GM10248 (cell line): ENCODE data around the gene STYXL1.
A peak's percentile ranks its signal among the peaks of the same experiment; 100 is the strongest.

ENCODE experiments used
- CTCF ChIA-PET: fragments of 300-600 bp; sonication (Branson Sonifier 250); formaldehyde crosslinking; extraction: SDS; loops from one replicate; lab custom pipeline; 2021; ENCODE audit warnings: antibody characterized with exemption; lab: Yijun Ruan, JAX
- POLR2A ChIA-PET: fragments of 350-650 bp; sonication (Branson Sonifier 250); formaldehyde crosslinking; extraction: SDS; loops from one replicate; lab custom pipeline; 2020; ENCODE audit warnings: antibody characterized with exemption; lab: Yijun Ruan, JAX
- DNase-seq: peaks from one replicate; pipeline ENCODE4 v3.0.0; 2012; ENCODE audit errors: extremely low spot score
- TF ChIP-seq, protein P1 (sequence below): IDR thresholded peaks from 2 replicates; pipeline ENCODE4 v1.5.1; 2012; ENCODE audit warnings: mild to moderate bottlenecking, low read depth; ENCODE audit errors: extremely low read depth, missing control alignments, control extremely low read depth

The STYXL1 gene

DNA sequence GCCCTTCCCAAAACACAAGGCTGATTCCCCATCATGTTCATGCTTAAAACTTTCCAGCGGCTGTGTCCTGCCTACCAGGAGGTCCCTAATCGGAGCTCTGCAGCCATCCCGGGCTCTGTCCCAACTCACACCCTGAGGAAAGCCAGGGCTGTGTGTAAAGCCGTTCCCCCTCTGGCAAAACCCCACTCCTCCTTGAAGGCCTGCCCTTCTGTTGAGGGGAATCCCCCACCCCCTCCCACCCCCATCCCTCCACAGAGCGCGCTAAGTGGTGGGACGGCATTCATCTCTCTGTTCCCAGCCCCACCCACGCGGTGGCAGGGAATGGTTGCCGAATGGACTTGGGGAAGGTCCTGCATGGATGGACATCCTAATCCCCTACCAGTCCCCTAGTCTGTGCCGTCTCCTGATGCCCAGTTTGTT lies 52.7 kb downstream of the STYXL1 start:
- CTCF ChIA-PET, result interaction anchor here (1.5 kb wide), 2 partner anchors 8 to 25 kb away, joined by 3 read pairs; no protein-coding TSS in a partner anchor
- DNase-seq, result no peak
- TF ChIP-seq, protein P1, sequence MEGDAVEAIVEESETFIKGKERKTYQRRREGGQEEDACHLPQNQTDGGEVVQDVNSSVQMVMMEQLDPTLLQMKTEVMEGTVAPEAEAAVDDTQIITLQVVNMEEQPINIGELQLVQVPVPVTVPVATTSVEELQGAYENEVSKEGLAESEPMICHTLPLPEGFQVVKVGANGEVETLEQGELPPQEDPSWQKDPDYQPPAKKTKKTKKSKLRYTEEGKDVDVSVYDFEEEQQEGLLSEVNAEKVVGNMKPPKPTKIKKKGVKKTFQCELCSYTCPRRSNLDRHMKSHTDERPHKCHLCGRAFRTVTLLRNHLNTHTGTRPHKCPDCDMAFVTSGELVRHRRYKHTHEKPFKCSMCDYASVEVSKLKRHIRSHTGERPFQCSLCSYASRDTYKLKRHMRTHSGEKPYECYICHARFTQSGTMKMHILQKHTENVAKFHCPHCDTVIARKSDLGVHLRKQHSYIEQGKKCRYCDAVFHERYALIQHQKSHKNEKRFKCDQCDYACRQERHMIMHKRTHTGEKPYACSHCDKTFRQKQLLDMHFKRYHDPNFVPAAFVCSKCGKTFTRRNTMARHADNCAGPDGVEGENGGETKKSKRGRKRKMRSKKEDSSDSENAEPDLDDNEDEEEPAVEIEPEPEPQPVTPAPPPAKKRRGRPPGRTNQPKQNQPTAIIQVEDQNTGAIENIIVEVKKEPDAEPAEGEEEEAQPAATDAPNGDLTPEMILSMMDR, result no peak
- POLR2A ChIA-PET, result no interaction called here

DNA sequence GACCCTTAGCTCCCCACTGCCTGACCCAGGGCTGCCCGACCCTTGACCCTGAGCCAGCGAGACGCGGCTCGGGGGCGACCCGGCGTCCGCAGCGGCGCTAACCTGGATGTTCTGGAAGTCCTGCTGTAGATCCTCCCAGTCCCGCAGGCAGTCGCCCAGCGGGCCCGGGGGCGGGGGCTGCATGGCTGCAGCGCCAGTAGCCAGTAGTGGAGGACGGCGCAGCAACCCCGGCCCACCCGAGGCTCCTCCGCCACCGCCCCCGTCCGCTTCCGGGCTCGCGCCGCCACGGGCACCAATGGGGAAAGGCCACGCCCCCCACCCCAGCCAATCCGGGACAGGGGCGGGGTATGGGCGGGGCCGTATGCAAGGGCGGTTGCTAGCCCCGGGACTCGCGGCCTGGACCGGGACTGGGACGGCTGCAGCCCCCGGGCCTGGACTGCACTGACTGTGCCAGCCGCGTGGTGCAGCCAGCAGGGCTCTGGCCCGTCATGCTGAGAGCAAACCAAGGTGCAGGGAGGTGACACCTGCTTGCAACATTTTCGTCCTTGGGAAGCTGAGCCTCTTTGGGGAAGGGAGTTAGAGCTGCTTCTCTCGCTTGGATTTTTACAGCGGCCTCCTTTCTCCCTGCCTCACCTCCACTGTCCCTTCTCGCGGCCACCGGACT lies 53.3 kb downstream of the STYXL1 start, which contains the start of gene TMEM120A:
Gene TMEM120A (minus strand): TSS at position 208 of the 664 bp plus-strand sequence. CDS start 25 bp downstream, at position 183.
- POLR2A ChIA-PET, result interaction anchor here (0.5 to 0.8 kb wide), 2 partner anchors 14 to 16 kb away, joined by 3 to 7 read pairs; no protein-coding TSS in a partner anchor
- TF ChIP-seq, protein P1, result no peak
- CTCF ChIA-PET, result interaction anchor here (1.5 kb wide), 2 partner anchors 9 to 26 kb away, joined by 3 read pairs; no protein-coding TSS in a partner anchor
- DNase-seq, result peak; percentile 100

DNA sequence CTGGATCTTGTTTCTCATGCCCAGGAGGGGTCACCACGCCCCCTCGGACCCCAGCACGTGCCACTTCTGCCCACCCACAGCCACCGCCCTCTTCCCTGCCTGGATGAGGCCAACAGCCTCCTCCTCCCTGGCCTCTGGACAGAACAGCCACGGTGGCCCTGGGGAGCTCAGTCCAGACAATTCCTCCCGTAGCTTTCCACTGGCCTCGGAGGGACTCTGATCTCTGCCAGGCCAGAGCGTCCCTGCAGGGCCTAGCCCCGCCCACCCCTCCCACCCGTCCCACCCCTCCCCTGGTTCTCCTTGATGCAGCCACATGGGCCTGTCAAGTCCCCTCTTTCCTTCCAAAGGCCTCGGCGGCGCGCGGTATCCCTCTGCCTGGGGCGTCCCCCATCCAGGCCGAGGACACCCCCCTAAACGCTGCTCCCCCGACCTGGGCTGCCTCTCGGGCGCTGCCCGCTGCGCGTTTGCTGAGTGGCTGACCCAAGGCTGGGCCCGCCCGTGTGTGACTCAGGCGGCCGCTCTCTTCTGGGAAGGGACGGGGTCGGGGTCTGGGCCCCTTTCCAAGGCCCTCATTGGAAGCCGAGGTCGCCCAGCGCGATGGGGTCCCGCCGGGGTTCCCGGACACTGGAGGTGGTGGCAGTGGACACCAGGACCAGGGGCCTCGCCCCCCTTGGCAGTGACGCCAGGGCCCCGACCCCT lies 54.0 kb downstream of the STYXL1 start:
- TF ChIP-seq, protein P1, result no peak
- CTCF ChIA-PET, result interaction anchor here (1.2 to 2.9 kb wide), 3 partner anchors 10 to 127 kb away, joined by 3 to 11 read pairs (median 4); no protein-coding TSS in a partner anchor
- DNase-seq, result peak; percentile 67
- POLR2A ChIA-PET, result interaction anchor here (0.5 to 0.8 kb wide), 2 partner anchors 14 to 16 kb away, joined by 3 to 7 read pairs; no protein-coding TSS in a partner anchor

DNA sequence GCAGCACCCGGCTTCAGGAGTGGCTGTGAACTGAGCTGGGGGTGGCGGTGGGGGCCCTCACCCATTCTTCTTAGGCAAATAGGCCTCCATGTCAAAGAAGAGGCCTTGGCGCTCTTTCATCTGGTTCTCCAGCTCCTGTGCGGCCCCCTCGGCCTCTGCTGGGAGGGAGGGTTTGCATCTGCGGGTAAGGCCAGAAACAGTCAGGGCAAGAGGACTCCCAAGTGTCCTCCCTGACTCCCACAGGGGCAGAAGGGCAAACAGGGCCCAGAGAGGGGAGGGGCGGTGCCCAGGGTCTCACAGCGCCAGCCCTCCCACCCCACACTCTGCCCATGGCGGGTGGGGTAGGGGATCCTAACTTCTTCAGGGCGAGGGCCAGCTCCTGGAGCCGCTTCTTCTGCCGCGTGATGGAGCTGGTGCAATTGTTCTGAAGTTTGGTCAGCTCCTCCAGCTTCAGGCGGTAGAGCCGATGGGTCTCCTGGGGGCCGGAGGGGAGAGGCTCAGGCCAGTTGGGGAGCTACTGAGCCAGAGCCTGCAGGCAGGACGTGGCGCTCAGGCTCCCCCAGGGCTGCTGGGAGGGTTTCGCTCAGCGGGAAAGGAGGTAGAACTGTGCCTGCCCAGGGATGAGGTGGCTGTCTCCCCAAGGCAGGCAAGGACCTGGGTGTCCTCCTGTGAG lies 55.6 kb downstream of the STYXL1 start:
- TF ChIP-seq, protein P1, result no peak
- DNase-seq, result no peak
- CTCF ChIA-PET, result interaction anchor here (0.6 to 2.9 kb wide), 4 partner anchors 17 to 125 kb away, joined by 3 to 11 read pairs (median 4); no protein-coding TSS in a partner anchor
- POLR2A ChIA-PET, result no interaction called here

DNA sequence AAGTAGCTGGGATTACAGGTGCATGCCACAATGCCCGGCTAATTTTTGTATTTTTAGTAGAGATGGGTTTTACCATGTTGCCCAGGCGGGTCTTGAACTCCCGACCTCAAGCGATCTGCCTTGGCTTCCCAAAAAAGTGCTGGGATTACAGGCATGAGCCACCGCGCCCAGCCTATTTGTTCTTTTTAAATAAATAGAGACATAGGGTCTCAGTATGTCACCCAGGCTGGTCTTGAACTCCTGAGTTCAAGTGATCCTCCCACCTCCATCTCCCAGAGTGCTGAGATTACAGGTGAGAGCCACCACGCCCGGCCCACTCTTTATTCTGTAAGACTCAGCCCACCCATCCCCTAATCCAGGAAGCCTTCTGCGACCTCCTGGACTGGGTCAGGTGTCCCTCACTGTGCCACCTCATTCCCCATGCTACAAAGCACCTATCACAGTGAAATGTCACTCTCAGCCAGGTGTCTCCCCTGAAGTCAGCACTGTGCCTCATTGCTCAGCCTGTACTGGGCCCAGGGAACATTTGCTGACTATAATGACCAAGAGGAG lies 56.2 kb downstream of the STYXL1 start:
- DNase-seq, result no peak
- ChIA-PET POLR2A (no interaction called here), CTCF (interaction anchor here (0.6 to 2.9 kb wide), 4 partner anchors 16 to 120 kb away, joined by 3 to 11 read pairs (median 4); no protein-coding TSS in a partner anchor)
- TF ChIP-seq, protein P1, result no peak
